Measurements from ENCODE around the gene AGXT. TPM values are rescaled to one million over a fixed set of nuclear protein-coding genes. Genes with fewer than 3 reads are reported as not detected.

Gene AGXT
- total RNA-seq, 1 donor from 2014 or later, result not detected

DNA sequence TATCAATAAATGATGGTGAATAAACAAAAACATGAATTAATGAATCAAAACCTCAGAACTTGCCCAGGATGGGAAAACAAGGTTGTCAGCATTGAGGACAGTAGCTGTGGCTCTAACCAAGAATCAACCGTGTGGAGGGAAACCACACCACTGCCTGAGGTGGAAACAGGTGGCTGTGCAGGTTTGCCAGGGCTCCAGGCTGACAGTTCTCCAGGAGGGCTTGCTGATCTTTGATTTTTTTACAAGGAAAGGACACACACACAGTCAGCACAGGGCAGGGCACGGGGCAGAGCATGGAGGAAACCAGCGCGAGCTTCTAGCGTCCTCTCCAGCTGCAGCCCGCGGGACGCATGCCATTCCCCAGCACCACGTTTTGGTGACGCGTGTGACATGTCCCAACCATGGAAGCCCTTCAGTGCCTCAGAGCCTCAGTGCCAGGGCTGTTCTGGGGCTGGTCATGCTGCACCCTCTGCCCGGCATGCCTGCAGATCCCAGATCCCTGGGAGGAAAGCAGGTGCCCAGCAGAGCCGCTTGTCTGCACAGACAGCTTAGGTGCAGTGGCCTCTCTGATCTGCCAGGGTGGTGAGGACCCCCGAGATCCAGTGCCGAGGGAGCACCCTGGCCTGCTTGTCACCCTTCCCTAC lies 15.8 kb upstream of the AGXT start:
- TF ChIP-seq, protein P1, sequence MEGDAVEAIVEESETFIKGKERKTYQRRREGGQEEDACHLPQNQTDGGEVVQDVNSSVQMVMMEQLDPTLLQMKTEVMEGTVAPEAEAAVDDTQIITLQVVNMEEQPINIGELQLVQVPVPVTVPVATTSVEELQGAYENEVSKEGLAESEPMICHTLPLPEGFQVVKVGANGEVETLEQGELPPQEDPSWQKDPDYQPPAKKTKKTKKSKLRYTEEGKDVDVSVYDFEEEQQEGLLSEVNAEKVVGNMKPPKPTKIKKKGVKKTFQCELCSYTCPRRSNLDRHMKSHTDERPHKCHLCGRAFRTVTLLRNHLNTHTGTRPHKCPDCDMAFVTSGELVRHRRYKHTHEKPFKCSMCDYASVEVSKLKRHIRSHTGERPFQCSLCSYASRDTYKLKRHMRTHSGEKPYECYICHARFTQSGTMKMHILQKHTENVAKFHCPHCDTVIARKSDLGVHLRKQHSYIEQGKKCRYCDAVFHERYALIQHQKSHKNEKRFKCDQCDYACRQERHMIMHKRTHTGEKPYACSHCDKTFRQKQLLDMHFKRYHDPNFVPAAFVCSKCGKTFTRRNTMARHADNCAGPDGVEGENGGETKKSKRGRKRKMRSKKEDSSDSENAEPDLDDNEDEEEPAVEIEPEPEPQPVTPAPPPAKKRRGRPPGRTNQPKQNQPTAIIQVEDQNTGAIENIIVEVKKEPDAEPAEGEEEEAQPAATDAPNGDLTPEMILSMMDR (IDR thresholded peaks at IDR 0.05; ENCODE audit: partially characterized antibody, unreplicated experiment), result no peak

DNA sequence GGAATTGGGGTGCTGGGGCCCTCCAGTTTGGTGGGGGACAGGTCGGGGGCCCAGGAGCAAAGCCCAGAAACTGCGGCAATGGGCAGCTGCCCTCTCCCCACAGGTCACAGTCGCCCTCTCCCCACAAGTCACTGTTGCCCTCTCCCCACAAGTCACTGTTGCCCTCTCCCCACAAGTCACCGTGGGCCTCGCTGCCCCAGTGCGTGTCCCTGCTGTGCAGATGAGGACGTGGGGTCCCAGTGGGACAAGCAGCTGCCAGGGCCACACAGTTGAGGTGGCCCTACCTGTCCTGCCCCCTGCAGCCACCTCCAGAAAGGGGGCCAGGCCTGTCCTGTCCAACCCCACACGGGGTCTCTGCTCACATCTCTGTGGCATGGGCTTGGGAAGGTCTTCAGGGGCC lies 13.0 kb upstream of the AGXT start:
- peaks cover 23% of the 10 kb centered on the region for H3K36me3 Mint-ChIP-seq (ENCODE audit: unreplicated experiment)
- no peak for DNase-seq
- H3K4me1 Mint-ChIP-seq (ENCODE audit: low read depth, unreplicated experiment), result peaks cover 4% of the 10 kb centered on the region
- H3K27me3 Mint-ChIP-seq (ENCODE audit: unreplicated experiment), result peaks cover 7% of the 10 kb centered on the region
- H3K9me3 Mint-ChIP-seq (ENCODE audit: unreplicated experiment), result peaks cover 8% of the 10 kb centered on the region
- H3K27ac Mint-ChIP-seq (ENCODE audit: unreplicated experiment), result no peak overlapping the region
- no peak overlapping the region for H3K4me3 Mint-ChIP-seq (ENCODE audit: unreplicated experiment)
- TF ChIP-seq, protein P1 (IDR thresholded peaks at IDR 0.05; ENCODE audit: partially characterized antibody, unreplicated experiment), result no peak

More for the DNA sequence above, 15.8 kb upstream of the AGXT start:
- peaks cover 17% of the 10 kb centered on the region for H3K36me3 Mint-ChIP-seq (ENCODE audit: unreplicated experiment)
- H3K27ac Mint-ChIP-seq (ENCODE audit: unreplicated experiment), result no peak overlapping the region
- H3K4me1 Mint-ChIP-seq (ENCODE audit: low read depth, unreplicated experiment), result peaks cover 3% of the 10 kb centered on the region
- no peak overlapping the region for H3K4me3 Mint-ChIP-seq (ENCODE audit: unreplicated experiment)
- H3K9me3 Mint-ChIP-seq (ENCODE audit: unreplicated experiment), result peaks cover 12% of the 10 kb centered on the region
- DNase-seq, result no peak
- peaks cover 11% of the 10 kb centered on the region for H3K27me3 Mint-ChIP-seq (ENCODE audit: unreplicated experiment)

DNA sequence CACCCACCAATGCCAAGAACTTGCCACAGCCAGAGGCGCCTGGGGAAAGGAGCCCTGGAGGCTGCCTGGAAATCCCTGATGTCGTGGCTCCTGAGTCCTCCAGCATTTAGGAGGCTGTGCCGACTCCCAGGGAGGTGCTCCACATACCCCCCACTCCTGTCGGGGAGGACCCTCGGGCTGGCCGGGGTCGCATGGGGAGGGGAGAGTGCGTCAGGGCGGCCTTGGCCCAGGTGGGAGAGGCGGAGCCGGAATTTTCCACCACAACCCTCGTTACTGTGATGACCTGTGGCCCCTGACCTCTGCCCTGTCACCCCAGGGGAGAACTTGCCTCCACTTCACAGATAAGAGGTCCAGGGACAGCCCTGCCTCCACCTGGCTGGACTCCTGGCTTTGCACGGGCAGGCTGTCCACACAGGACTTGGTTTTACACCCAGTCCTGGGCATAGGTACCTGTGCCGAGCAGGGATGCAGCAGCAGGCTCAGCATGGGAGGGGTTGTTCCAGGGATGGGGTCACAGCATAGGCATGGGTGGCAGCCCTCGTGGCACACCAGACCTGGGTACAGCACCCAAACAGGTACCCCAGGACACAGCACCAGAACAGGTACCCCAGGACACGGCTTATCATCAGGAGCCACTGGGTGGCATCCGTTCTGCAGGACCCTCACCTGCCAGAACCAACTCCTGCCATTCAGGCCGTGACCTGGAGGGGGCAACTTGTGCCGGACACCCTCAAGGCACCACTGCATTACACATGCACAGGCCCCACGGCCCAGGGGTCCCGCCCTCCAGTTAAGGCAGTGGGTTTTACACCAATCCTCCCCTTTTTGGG lies 12.3 kb upstream of the AGXT start:
- H3K9me3 Mint-ChIP-seq (ENCODE audit: unreplicated experiment), result peaks cover 8% of the 10 kb centered on the region
- H3K4me1 Mint-ChIP-seq (ENCODE audit: low read depth, unreplicated experiment), result peaks cover 4% of the 10 kb centered on the region
- H3K27ac Mint-ChIP-seq (ENCODE audit: unreplicated experiment), result no peak overlapping the region
- no peak overlapping the region for H3K4me3 Mint-ChIP-seq (ENCODE audit: unreplicated experiment)
- H3K27me3 Mint-ChIP-seq (ENCODE audit: unreplicated experiment), result peaks cover 7% of the 10 kb centered on the region
- peaks cover 23% of the 10 kb centered on the region for H3K36me3 Mint-ChIP-seq (ENCODE audit: unreplicated experiment)
- TF ChIP-seq, protein P1 (IDR thresholded peaks at IDR 0.05; ENCODE audit: partially characterized antibody, unreplicated experiment), result no peak
- no peak for DNase-seq

DNA sequence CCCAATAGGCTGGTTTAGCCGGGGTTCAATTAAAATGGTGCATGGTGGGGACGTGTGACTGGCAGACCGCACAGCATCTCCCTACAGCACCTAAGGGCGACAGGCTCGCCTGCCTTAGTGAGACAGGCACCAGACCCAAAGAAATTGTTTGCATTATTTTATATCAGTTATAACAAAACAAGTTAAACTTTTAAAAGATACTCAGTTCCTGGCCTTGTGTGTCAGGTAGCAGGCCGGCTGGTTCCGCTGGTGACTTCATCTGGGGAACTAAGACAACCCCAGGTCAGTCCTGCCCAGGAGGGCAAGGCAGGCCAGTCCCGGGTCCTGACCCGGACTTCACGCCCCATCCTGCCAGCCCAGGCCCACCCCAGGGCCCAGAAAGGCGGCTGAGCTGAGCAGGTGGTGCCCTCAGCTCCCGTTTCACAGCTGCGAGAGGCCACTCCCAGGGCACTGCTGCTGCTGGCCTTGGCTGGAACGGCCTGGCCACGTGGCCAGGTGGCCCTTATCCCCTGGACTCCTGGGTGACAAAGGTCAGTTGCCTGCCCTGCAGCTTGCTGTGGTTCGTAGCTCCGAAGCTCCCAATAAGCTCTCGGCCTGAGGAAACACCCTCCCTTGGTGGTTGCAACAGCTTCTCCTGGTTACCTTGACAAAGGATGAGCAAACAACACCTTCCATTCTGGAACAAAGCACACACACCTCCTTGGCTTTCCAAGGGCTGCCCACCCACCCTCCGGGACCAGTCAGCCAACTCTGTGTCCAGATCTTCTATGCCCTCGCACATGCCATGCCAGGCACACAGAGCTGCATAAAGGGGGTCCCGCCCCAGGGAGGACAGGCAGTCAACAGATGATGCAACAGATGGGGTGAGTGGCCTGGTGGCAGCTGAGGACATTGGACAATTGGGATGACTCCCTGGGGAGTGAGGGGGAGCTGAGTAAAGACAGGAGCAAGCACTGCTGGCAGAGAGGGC lies 11.3 kb upstream of the AGXT start:
- peaks cover 23% of the 10 kb centered on the region for H3K36me3 Mint-ChIP-seq (ENCODE audit: unreplicated experiment)

More for the DNA sequence above, 11.3 kb upstream of the AGXT start:
- DNase-seq, result no peak
- Mint-ChIP-seq H3K4me3 (ENCODE audit: unreplicated experiment) (peak overlapping the region; percentile 46), H3K27ac (ENCODE audit: unreplicated experiment) (peak overlapping the region; percentile 75), H3K9me3 (ENCODE audit: unreplicated experiment) (peaks cover 8% of the 10 kb centered on the region), H3K4me1 (ENCODE audit: low read depth, unreplicated experiment) (peaks cover 4% of the 10 kb centered on the region), H3K27me3 (ENCODE audit: unreplicated experiment) (peaks cover 5% of the 10 kb centered on the region)
- TF ChIP-seq, protein P1 (IDR thresholded peaks at IDR 0.05; ENCODE audit: partially characterized antibody, unreplicated experiment), result no peak

Measured in glutamatergic neuron (in vitro differentiated cells).